Islet precursor cell (in vitro differentiated cells): Measurements from ENCODE around the gene PCDHGA1.

ENCODE experiments used
- DNase-seq: peaks from one replicate; pipeline ENCODE4 v3.0.0-alpha.2; 2018

The PCDHGA1 gene

DNA sequence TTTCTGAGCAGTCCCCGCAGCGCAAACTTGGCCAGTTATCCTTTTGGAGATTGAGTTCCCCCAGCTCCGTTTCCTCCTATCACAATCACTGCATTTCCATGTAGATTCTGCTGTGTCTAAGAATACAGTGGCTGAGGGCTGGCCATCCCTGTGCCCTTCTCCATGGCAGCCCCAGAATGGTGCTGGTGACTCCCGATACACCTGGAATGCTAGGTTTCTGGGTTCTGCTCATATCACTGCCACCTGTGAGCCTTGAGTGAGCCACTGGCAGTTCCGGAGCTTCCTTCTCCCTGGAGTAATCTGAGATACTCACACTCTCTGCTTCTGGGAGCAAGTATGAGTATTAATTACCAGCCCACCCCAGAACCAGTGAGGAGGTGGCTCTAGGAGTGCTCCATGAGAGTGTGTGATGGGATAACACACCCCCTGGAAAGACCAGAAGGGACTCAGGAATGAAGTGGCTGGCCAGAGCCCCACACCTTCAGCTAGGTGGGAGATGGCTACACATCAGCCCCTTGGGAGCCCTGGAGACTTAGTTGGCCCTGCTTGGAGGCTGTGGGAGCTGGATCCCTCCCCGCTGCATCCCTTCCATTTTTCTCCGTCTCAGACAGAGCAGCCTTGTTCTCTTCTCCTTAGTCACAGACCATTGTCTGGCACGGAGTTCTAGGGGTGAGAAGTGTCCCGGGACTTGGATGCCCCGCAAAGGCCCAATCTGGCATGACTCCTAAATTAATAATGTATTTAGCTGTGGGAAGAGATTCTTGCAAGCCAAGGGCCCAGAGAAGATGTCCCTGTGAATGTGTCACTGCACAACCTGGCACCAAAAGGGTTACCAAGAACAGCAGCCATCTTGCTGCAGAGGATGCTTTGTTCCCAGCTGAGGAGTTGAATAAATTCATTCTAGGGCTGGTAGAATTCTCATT, 163.4 kb downstream of the PCDHGA1 start:
- DNase-seq: no peak

DNA sequence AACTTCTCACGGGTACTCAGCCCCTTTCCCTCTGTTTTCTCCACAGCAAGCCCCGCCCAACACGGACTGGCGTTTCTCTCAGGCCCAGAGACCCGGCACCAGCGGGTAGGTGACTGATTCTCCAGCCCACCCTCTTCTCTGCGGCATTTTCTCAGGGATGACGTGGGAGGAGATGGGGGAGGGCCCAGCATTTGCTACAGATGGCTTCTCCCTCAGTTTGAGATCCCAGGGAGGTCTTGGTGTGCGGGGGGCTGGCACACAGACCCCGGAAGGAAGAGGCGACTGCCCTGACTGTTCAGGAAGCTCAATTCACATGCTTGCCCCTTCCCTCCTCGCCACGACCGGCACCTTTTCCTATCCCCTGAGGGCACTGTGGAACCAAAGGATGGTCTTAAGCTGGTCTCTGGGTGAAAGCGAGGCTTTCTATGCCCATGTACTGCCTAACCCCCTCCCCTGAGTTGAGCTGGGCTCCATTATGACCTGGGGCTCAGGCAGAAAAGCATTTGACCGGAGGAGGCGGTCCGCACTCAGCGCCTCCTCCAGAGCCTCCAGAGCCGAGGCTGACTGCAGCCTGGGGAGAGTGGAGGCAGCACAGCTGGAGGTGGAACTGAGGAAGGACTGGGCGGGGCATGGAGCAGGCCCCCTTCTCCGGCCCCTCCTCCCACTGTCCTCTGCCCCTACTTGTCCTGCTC, 164.6 kb downstream of the PCDHGA1 start:
- peak; percentile 92 for DNase-seq

DNA sequence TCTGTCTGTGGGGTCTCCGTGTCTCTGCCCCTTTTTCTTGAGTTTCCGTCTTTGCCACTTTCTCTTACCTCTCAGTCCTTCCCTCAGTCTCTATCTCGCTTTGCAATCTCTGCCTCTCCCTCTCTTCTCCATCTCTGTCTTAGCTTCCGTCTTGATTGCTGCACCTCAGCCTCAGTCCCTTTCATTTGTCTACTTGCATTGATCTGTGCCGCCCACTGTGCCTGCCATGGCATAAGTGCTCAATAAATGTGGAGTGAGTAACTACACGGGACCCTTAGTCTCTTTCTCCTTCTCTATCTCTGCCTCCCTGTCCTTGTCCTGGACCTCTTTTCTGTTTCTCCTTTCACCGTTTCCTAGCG, 165.1 kb downstream of the PCDHGA1 start:
- peak; percentile 76 for DNase-seq

DNA sequence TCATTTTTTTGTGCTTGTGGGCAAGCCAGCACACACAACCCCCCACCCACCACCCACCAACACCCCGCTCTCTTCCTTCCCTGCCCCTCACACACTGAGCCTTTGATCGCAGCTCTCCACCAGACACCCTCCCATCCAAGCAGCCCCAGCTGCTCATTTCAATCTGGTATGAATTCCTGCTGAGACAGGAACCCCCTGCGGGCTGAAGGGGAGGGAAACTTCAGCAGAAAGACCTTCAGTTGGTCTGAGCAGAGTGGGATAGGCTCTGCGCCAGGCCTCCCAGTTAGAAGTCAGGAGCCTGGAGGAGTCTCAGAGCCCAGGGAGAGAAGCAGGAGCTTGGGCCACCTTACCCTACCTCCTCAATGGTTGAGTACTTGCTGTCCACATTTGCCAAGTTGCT, 165.7 kb downstream of the PCDHGA1 start:
- DNase-seq: peak; percentile 92

DNA sequence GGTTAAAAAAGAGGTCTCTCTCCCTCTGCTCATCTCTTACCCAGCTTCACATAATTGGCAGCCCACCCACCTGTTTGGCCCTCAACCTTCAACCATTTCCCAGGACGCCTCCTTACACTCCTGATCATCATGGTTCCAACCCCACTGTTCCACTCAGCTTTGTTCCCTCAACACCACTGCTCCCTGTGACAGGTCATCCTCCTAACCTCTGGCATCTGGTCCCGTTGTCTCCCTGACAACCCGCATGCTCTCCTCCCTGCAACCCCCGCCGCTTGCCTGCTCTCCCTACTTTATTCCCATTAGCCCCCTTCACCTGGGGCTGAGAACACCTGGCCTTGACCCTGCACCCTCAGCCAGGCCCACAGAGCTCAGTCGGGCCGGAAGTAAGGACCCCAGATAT, 171.4 kb downstream of the PCDHGA1 start:
- DNase-seq: no peak

DNA sequence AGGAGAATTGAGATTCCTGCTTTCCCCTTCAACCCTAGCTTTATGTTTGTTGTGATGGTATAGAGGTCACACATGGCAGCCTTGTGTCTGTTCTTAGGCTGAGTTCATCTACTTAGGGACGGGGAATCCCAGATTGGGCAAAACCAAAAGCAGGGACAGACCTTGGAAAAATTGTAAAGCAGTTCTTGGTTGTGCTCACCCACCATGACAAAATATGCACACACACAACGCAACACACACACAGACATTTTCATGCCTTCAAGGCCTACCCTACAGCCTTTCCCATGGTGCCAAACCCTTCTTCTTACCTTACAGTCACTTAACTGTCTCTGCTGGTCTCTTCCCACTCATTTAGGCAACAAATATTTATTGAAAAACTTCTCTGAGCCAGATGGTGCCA, 173.4 kb downstream of the PCDHGA1 start:
- no peak for DNase-seq

DNA sequence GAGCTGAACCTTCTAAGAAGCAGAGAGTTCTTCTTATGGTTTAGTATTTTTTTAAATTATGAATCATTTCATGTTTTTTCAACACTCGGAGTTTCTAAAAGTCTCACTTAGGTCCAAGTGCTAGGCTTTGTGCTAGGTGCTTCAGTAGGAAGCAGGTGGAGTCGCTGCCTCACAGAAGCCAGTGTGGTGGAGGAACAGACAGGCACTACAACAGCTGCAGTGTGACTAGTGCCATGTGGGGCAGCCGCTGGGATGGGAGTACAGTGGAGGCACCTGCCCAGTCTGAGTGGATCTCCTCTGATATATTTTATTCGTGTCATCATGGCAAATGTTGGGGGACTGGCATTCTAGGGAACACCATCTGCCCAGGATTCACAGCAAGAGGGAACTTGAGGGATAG, 173.9 kb downstream of the PCDHGA1 start:
- DNase-seq: no peak

DNA sequence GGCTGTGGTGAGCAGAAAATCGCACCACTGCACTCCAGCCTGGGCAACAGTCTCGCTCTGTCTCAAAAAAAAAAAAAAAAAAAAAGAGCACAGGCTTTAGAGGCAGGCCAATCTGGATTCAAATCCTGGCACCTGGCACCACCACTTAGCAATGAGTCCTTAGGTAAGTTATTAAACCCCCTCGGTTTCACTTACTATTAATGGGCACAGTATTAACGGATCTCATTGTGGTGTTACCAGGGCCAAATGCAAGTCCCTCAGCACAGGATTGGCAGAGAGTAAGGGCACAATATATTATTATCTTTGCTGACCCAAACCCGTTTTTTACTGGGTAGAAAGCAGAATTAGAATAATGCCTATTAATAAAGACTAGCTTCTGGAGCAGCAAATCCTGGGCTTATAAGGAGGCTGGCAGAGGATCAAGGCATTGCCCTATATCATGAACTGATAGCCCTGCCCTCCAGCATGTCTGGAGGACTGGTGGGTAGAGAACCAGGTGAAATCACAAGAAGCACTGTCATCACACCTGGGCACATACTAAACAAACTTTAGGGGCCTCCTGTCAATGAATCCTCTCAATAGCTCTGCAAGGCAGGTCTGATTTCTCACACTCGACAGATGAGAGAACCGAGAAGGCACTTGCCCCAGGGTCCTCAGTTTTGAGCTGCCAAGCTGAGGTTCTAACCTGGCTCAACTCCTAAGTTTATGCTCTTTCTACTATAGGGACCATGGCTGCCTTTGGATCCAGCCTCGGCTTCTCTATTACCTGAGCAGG, 176.3 kb downstream of the PCDHGA1 start:
- DNase-seq: no peak

DNA sequence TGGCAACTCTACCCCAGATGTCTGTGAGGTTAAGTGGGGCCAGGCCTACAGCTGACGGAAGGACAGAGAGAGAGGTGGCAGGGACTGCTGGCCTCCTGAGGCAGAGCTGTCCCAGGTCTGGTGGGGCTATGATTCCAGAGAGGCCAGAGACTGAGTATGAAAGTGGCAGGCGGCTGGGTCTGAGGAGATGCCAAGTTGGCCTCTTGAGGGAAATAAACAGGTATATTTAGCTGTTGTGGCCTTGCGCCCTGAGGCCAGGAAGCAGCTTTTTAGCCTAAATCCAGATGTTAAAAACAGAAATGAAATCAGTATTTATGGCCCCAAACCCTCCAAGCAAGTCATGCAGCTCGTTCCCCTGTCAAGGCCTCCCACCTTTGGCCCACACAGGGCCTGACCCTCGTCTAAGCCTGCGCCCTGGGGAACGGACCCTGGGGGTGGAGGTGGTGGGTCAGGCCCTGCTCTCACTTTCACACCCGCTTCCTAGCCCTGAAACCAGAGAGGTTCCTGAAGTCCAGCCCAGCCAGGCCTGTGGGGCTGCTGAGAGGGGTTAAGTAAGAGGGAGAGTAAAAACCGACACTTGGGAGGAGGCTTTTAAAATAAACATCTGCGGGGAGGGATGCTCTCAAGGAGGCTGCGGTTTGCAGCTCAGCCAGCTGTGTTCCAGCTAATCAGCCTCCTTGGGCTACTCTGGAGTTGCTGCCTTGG, 177.2 kb downstream of the PCDHGA1 start:
- DNase-seq: peak; percentile 71

DNA sequence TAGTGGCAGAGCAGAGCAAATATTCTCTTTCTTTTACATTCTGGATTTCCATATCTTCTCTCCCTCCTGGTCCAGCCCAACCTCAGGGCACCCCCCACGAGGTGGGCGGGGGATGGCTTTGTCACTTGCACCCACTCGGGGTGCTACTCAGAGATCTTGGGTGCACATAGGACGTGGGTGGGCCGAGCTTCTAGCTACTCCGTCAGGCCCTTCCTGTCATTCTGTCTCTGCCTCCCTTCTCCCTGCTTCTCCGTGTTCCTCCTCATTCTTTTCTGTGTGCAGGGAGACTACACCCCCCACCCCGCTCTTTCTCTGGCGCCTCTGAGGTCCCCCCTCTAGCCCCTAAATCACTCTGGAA, 178.1 kb downstream of the PCDHGA1 start:
- DNase-seq: no peak

DNA sequence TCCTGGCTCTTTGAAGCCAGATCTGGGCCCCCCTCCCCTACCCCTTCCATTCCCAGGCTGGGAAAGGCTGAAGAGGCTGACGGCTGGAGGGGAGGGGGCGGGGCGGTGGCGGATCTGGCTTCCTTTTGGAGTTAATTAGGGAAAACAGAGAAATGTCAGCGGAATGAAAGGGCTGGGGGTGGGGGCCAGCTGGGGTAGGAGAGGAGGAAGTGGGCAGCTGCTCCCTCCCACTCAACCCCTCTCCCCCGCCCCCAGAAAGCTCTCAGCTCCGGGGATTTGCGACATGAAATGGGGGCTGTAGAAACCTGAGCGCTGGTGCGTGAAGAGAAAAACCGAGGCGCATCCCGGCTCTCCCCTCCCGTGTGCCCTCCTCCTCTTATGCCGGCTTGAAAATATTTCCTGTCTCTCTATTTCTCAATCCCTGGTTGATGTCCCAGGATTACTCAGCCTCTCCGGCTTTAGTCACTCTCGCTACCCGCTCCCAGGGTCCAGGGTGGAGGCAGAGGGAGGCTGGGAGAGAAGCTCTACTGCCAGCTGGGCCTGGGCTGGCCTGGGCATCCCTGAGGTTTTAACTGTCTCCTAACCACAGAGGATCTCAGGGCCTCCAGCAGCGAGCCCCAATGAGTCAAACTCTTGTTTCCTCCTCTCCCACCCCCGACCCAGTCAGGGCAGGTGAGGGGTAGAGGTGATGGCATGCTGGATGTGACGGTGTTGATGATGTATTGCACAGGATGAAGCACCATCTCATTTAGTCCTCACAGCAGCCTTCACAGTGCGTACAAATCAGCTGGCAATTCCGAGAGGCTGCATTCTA, 178.7 kb downstream of the PCDHGA1 start:
- peak; percentile 95 for DNase-seq

DNA sequence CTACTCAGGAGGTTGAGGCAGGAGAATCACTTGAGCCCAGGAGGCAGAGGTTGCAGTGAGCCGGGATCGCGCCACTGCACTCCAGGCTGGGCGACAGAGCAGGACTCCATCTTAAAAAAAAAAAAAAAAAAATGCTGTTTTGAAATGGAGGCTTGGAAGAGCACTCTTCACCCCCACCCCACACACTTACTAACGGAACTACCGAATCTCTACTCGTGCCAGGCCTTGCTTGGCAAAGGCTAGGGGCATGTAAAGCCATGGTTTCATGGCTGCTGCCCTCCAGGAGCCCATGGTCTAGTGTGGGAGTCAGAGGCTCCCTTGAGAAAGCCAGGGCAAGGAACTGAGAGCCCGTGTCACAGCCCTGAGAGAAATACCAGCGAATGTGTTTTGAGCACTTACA, 179.8 kb downstream of the PCDHGA1 start:
- DNase-seq: no peak

DNA sequence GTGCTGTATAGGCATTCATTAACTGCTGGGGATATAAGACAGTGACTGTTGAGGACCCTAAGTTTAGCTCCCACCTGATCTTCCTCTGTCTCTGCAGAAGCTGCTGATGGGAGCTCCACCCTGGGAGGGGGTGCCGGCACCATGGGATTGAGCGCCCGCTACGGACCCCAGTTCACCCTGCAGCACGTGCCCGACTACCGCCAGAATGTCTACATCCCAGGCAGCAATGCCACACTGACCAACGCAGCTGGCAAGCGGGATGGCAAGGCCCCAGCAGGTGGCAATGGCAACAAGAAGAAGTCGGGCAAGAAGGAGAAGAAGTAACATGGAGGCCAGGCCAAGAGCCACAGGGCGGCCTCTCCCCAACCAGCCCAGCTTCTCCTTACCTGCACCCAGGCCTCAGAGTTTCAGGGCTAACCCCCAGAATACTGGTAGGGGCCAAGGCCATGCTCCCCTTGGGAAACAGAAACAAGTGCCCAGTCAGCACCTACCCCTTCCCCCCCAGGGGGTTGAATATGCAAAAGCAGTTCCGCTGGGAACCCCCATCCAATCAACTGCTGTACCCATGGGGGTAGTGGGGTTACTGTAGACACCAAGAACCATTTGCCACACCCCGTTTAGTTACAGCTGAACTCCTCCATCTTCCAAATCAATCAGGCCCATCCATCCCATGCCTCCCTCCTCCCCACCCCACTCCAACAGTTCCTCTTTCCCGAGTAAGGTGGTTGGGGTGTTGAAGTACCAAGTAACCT, 180.7 kb downstream of the PCDHGA1 start:
- DNase-seq: no peak

DNA sequence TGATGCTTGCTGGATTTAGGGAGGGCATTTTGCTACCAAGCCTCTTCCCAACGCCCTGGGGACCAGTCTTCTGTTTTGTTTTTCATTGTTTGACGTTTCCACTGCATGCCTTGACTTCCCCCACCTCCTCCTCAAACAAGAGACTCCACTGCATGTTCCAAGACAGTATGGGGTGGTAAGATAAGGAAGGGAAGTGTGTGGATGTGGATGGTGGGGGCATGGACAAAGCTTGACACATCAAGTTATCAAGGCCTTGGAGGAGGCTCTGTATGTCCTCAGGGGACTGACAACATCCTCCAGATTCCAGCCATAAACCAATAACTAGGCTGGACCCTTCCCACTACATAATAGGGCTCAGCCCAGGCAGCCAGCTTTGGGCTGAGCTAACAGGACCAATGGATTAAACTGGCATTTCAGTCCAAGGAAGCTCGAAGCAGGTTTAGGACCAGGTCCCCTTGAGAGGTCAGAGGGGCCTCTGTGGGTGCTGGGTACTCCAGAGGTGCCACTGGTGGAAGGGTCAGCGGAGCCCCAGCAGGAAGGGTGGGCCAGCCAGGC, 181.5 kb downstream of the PCDHGA1 start:
- DNase-seq: no peak

DNA sequence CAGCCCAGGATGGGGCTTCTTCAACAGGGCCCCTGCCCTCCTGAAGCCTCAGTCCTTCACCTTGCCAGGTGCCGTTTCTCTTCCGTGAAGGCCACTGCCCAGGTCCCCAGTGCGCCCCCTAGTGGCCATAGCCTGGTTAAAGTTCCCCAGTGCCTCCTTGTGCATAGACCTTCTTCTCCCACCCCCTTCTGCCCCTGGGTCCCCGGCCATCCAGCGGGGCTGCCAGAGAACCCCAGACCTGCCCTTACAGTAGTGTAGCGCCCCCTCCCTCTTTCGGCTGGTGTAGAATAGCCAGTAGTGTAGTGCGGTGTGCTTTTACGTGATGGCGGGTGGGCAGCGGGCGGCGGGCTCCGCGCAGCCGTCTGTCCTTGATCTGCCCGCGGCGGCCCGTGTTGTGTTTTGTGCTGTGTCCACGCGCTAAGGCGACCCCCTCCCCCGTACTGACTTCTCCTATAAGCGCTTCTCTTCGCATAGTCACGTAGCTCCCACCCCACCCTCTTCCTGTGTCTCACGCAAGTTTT, 182.1 kb downstream of the PCDHGA1 start:
- DNase-seq: peak; percentile 94

DNA sequence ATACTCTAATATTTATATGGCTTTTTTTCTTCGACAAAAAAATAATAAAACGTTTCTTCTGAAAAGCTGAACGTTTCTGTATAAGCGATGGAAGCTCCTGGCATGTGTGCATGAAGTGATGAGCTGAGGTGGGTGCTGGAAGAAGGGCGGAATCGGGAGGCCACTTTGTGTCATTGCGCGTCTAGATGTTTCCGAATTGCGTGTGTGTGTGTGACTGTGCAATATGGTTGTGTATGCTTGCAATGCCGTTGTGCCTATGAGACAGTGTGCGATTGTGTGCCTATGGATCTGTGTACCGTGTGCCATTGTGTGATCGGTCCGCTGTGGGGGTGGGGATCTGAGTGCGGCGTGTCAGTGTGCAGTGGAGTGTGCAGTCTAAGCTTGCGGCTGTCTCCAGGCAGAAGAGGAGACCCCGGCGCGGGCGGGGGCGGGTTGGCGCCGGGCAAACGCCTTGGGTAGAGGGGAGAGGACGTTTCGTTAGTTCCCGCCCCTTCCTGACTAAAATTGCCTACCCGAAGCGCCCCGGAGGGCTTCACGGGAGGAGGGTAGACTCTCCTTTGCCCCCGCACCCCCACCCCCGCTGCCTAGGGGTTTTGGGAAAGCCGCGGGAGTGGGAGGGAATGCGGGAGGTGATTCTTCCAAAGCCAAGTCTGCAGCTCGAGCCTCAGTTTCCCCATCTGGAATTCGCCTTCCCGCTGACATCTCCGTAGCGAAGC, 182.8 kb downstream of the PCDHGA1 start:
- DNase-seq: peak; percentile 89

DNA sequence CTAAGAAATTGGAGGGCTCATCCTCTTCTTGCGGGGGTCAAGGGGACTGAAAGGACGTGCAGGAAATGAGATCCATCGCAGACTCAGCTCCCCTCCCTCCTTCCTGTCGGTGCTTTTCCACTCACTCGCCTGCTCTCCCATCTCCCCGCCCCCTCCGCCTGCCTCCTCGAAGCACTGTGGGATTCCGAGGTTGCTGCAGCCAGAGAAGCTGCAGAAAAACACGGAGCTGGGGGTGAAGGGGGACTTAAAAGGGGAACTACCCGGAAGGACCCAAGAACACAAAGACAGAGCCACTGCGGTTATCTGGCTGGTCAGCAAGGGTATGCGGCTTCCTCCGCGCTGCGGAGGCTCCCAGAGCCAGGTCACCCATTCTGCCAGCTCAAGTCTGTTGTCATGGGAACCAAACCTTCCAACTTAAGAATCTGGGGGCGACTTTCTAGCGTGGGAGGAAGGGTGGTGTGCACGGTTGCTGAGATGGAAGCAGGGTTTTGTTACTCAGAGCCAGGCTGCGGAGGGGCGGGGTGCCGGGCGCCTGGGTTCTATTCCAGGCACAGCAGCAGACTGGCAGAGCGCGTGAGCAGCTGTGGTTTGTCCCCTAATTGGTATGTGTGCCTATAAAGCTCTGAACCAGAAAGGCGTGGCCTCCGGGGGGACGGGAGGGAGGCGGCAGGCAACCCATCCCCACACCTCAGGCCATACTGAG, 183.5 kb downstream of the PCDHGA1 start:
- DNase-seq: peak; percentile 95

DNA sequence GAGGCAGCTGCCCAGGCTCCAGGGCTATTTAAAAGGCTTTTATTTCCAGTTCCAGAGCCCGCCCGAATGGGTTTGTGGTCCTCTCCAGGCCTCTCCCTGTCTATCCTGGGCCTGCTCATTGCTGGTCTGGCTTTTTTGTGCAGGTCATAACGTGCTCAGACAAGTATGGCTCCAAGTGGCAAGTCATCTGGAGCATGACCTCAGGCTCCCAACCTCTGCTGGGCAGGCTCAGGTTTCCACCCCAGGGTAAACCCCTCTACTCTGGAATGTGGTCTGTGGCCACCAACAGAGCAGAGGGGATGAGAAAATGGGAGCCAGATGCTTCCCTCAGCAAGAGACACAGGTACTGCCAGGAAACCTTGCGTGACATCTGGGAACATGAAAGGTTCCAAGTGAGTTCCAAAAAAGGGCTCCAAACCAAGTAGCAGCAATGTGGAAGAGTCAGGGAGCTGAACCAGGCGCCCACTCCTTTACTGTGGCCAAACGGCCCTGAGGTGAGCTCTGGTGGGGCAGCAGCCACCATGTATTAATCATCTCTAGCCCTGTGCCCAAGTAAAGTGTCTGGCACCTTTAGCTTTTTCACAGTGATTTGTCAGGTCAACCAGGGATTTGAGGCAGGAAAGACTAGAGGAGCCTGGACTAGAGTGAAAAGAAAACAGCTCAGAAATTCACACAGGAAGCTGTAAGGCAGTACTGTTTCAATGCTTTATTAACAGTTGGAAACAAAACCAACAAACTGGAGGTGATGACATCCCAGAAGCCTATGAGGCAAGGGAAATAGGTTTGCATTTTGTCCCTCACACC, 184.2 kb downstream of the PCDHGA1 start:
- DNase-seq: peak; percentile 99

DNA sequence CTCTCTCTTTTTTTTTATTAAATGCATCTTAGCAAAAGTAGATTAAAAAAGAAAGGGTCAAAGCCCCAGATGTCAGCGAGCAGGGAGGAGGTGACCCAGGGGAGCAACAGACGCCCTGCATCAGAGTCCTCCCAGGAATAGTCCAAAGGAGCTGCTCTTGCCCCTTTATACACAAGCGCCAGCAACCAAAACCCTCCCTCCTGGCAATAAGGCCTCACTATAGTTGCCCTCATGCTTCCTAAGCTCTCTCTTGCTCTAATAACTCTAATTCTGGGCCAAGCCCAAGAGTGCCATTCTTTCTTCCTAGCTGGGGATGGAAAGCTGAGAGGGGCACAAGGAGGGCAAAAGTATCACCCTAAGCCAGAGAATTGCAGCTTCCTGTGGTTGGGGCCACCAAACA, 184.8 kb downstream of the PCDHGA1 start:
- no peak for DNase-seq
